Muscle of back (tissue), 13 donors: ENCODE data around the gene ALDH5A1. TPM values are rescaled to one million over a fixed set of nuclear protein-coding genes. Genes with fewer than 3 reads are reported as not detected.

Source experiments
- DNase-seq, 3 donors: peaks; one replicate each; pipeline versions ENCODE4 v3.0.0 to v3.0.0-alpha.2; 2013
- long read RNA-seq, 9 donors: transcript quantifications; one replicate each; lab custom pipeline, GENCODE V29; 2026
- polyA plus RNA-seq, 10 donors: library from polyadenylated mRNA; unstranded; fragments of 120-200 nt; gene quantifications; one replicate each; pipeline ENCODE4 v1.2.1, GENCODE V29; 2013; ENCODE audit not compliant: insufficient read length in 10 of 10

Gene ALDH5A1
- polyA plus RNA-seq = 10 to 100 TPM in 1 of 10 donors, 1 to 10 TPM in 9; 5.8 to 11.0 (median 8.5) TPM
- long read RNA-seq, donor 1, full-length matches to known transcripts = 3 of 3 reads
- long read RNA-seq, donor 1, partial matches to known transcripts = 0 of 3 reads
- long read RNA-seq, donor 1, other reads (novel, unspliced or antisense) = 0 of 3 reads
- long read RNA-seq, donor 2, full-length matches to known transcripts = 2 of 2 reads
- long read RNA-seq, donor 2, partial matches to known transcripts = 0 of 2 reads
- long read RNA-seq, donor 2, other reads (novel, unspliced or antisense) = 0 of 2 reads
- long read RNA-seq, donor 3 = 0 reads
- long read RNA-seq, donor 4, full-length matches to known transcripts = 2 of 2 reads
- long read RNA-seq, donor 4, partial matches to known transcripts = 0 of 2 reads
- long read RNA-seq, donor 4, other reads (novel, unspliced or antisense) = 0 of 2 reads
- long read RNA-seq, donor 5, full-length matches to known transcripts = 2 of 2 reads
- long read RNA-seq, donor 5, partial matches to known transcripts = 0 of 2 reads
- long read RNA-seq, donor 5, other reads (novel, unspliced or antisense) = 0 of 2 reads
- long read RNA-seq, donor 6, full-length matches to known transcripts = 2 of 2 reads
- long read RNA-seq, donor 6, partial matches to known transcripts = 0 of 2 reads
- long read RNA-seq, donor 6, other reads (novel, unspliced or antisense) = 0 of 2 reads
- long read RNA-seq, donor 7, full-length matches to known transcripts = 1 of 1 reads
- long read RNA-seq, donor 7, partial matches to known transcripts = 0 of 1 reads
- long read RNA-seq, donor 7, other reads (novel, unspliced or antisense) = 0 of 1 reads
- long read RNA-seq, donor 8, full-length matches to known transcripts = 4 of 4 reads
- long read RNA-seq, donor 8, partial matches to known transcripts = 0 of 4 reads
- long read RNA-seq, donor 8, other reads (novel, unspliced or antisense) = 0 of 4 reads
- long read RNA-seq, donor 9, full-length matches to known transcripts = 1 of 1 reads
- long read RNA-seq, donor 9, partial matches to known transcripts = 0 of 1 reads
- long read RNA-seq, donor 9, other reads (novel, unspliced or antisense) = 0 of 1 reads

DNA sequence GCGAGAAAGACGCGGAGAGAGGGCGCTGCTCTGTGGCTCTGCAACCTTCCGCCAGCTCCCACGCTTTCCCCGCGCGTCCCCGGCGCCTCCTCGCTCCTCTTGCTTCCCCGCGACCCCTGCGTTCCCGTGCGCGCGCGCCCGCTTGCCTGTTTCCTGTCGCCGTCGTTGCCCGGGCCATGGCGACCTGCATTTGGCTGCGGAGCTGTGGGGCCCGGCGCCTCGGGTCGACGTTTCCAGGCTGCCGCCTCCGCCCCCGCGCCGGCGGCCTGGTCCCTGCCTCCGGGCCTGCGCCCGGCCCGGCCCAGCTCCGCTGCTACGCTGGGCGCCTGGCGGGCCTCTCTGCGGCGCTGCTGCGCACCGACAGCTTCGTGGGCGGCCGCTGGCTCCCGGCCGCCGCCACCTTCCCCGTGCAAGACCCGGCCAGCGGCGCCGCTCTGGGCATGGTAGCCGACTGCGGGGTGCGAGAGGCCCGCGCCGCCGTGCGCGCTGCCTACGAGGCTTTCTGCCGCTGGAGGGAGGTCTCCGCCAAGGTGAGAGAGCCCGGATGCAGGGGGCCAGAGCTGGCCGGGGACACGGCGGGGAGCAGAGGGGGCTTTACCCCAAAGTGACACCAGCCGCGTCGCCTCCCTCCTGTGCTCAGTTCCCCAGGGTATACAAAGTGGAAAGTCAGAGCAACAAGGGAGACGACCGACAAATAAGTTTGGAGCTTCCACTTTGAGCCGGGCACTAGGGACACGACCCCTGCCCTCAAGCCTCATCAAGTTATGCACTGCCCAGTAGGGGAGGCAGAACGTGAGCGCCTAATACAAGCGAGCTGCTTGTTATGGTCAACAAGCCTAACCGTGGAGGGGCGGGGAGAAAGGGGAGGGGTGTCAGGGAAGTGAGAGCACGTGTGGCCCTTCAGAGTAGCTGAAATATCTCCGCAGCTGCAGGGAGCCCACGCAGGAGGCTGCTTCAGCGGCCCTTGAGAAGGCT lies at the start of gene ALDH5A1:
Gene ALDH5A1, plus strand, starts transcription at position 149 of the 975 bp plus-strand sequence. Its CDS starts 28 bp downstream, at position 177.
- peak; percentile 58 to 92 (median 72) for DNase-seq

DNA sequence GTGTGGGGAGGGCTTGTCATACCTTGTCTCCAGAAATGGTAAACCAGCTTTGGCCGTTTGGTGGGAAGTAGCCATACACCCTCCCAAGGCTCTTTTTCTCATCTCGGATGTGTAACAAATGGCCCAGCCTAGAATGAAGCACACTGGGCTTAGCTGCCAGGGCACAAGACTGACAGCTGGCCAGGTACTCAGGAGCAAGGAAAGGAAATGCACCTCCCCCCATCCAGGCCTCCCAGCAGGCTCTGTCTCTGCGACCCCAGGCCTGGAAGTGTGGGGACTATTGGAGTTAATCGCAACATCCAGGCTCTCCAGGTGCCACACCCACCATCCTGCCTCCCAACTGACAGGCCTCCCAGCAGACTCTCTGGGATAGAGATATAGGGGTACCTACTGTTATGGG lies 49.1 kb upstream of the ALDH5A1 start:
- DNase-seq = no peak

DNA sequence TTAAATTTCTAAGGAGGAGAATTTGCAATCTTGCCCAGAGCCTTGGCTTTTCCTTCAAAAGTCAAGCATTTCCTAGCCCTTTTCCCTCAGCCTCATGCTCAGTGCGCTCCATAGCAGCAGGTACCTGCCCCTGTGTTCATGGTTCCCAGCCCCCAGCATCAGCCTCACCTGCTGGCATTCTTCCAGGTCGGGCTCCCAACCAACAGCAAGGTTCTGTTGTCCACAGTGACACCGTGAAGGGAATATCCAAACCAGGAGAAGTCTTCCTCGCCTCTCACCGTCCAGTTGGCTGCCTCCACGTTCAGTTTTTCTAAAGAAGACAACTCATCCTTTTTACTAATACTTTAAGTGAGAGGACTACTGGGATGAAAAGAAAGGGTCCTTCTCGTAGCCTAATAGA lies 48.1 kb upstream of the ALDH5A1 start:
- no peak for DNase-seq

DNA sequence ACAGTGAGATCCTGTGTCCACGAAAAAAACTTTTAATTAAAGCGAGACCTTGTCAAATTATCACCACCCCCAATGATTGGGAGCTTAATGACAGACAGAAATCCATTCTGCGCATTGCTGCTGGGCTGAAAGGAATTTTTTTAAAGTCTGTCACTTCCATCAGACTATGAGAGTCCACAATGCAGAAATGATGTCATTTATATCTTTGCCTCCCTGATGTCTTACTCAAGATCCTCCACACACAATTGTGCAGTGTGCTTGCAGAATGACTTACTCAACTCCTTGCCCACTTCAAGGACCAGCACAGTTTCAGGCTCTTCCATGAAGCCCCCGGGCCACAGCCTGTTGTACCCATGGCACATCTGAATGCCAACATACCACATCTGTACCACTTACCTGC lies 46.4 kb upstream of the ALDH5A1 start:
- no peak for DNase-seq

DNA sequence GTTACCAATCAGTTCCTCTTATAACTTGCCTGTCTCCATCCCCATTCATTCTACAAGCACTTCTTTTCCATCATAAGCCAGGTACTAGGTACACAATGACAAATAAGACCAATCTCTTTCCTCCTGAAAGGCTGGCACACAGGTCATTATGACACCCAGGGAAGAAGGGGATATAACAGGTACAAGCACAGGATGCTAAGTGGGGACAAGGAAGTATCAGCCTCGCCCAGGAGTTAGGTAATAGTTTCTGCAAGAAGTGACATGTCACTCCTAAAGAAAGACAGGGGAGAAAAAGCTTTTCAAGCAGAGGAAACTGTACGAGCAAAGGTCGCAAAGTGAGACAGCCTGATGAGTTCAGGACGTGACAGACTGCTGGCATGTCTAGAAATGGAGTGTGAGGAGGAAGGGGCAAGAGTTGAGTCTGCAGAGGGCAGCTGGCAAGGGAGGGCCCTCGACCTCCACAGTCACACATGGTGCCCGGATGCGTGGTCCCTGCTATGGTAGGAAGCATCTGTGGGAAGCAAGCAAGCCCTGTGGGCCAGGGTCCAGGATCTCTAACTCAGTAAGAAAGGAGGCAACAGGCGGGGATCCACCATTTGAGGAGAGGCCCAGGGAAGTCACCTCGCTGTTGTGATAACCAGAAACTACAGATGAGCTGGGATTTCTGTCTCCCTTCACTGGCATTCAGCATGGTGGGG lies 45.8 kb upstream of the ALDH5A1 start:
- DNase-seq = no peak

DNA sequence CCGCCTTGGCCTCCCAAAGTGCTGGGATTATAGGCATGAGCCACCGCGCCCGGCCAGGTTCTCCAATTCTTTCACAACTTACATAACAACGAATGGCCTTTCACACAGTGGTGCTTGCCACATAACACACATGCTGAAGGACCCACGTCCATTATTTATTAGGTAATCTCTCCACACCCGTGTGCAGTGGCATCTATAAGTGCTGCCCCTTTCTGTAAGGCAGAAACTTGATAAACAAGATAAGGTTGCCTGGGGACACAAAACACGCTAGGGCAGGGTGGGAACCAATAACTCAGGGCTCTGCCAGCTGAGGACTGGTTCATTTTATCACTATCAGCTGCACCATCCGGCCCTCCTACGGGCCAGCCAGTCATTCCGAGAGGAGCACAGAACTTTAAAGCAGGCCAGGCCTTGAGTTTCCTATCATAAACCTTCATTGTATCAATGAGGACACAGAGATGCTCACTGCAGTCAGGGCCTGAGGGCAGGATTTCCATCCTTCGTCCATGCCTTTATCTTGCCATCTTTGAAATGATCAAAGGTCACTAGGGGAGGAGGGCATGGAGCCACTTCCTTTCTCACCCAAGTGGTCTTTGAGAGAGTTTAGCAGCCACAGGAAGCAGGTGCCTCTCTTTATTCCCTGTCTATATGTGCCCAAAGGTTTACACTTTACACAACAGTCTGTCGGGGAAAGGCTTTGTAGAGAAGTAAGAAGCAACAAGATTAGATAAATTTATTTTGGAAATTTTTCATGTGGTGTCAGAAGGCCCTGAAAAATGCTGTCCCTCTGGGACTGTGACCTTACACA lies 43.0 kb upstream of the ALDH5A1 start:
- no peak for DNase-seq

DNA sequence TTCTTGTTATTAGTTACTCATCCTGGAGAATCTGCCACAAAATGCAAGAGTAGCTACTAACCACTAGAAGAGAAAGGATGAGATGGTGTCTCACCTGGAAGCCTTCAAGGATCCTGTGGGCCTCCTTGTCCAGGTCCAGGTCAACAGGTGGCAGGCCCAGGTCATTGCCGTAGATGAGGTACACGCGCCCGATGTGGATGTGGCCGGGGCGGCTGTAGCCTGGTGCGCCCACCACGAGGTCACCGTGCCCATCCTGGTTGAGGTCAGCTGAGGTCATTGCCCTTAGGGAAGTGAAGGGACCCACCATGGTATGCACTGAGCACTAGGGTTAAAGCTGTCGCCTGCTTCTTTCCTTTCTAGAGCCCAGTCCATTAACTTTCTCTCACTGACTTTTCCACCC lies 40.8 kb upstream of the ALDH5A1 start:
- DNase-seq = no peak

DNA sequence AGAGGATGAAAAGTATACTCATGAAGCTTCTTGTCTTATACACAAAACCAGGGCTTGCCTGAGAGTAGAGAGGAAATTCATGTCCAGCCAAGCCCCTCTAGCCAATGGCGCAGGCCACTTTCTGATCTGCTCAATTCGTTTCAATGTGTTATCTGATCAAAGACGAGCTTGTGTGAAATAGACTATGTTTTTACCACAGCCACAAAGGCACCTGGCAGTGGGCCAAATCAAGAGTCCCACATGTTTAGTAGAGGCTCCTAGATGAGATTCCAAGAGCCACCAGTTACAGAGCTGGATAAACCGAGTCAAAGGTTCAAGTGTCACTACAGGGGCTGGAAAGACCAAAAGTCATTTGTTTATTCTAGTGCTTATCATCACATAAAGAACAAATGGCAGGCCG lies 40.3 kb upstream of the ALDH5A1 start:
- no peak for DNase-seq

DNA sequence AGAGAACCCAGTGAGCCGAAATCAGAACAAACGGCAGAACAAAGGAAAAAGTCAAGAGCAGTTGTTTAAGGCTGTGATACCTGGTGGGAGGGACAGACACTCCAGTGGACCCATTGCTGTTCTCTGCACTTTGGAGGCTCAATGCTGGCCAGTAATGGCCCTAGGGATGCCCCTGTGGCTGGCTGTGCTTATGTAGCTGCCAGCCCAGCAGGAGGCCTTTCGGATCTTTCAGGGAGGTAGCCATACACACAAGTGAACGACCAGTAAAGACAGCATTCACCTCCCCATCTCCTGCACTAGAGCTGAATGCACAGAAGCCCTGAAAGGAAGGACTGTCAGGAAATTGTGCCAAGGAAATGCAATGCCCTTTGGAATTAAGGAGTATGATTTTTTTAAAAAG lies 39.7 kb upstream of the ALDH5A1 start:
- DNase-seq = no peak

DNA sequence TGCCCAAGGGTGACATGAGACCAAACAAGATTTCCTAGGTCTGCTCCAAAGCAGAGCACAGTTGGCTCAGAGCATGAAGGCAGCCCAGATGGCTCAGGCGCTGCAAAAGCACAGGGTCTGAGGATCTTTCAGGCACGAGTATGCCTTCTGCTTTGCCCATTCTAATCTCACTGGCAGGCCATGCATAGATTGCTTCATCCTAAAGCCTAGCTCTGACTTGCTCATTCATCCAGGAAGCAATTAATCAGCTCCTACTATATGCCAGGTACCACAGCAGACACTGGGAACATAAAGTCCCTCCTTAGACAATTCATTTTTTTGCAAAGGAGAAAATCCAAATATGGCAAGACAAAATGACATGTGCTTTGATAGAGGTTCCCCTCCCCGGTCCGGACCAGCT lies 36.6 kb upstream of the ALDH5A1 start:
- no peak for DNase-seq

DNA sequence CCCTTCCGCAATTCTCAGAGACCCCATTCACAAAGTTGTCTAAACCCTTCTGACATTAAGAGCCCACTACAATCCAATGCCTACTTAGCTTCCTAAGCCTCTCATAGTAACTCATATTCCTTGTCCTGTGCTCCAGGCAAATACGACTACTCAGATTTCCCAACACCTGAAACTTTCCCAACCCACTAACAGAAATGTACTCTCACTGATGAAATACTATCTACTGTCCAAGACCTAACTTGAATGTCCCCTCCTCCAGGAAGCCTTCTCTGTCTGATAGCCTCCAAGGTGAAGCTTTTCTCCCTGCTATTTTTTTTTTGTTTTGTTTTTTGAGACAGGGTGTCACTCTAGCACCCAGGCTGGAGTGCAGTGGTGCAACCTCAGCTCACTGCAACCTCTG lies 35.8 kb upstream of the ALDH5A1 start:
- DNase-seq = no peak

DNA sequence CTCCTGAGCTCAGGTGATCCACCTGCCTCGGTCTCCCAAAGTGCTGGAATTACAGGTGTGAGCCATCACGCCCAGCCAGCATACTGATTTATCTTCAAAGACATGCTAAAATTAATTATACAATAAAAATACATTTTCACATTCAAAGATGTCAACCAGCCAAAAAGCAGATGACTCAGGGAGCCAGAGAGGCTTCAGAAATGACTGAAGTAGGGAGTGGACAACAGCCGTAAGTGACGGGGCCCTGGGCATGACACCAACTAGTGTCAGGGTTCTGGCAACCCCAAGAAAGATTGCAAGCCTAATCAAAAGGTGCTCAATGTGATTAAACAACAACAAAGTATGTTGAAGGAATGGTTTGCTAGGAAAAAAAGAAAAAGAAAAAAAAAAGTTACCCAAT lies 33.8 kb upstream of the ALDH5A1 start:
- no peak for DNase-seq

DNA sequence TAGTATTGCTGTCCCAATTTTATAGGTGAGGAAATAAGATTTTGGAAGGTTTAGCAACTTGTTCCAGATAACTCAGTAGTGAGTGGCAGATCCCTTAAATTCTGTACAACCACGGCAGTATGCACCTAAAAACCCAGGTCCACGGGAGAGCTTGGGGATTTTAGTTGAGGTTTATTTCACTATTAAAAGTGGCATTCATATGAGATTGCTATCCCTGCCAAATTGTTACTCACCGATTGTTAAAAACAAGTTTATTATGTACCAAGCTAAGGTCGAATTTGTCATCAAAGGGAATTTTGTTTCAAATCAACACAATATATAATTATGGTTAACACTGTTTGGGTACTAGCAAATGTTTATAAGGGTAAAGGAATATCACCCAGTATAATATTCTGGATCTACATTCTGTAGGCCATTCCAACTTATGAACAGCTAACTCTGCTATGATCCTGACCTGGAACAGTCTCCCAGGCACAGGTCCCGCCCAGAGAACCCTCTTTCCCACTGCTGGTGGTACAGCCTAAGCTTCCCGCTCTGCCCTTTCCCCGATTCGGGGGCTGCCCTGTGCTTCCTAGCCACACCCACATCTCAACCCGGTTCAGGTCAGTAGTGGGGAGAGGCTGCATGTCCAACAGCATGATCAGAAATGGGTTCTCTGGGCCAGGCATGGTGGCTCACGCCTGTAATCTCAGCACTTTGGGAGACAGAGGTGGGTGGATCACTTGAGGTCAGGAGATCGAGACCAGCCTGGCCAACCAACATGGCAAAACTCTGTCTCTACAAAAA lies 30.3 kb upstream of the ALDH5A1 start:
- no peak for DNase-seq

DNA sequence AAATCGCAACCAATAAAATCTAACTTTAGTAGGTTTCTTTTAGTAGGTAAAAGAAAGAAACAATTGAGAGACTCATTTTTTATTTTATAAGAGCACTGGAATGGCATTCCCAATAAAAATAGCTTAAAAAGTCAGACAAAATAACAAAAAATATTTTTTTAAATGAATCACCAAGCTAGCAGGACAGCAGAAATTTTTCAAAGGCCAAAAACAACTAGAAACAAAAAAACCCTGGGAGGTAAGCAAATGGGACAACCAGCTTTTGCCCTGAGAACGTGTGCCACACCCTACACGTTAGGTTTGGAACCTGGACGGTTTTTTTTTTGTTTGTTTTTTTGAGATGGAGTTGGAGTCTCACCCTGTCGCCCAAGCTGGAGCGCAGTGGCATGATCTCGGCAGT lies 25.0 kb upstream of the ALDH5A1 start:
- no peak for DNase-seq

DNA sequence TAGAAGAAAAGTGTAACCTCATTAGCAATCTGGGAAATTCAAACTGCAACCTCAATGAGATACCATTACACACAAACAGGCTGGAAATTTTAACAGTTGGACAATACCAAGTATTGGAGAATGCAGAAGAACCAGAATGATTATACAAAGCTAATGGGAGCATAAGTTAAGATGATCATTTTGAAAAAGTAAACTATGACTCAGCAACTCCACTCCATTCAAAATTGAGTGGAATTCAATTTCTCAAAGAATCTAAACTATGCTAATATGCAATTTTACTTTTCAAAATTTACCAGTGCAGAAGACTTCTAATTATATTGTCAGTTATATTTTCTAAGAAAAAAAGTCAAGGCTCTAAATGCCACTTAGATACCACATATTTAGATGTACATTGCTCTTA lies 22.6 kb upstream of the ALDH5A1 start:
- no peak for DNase-seq

DNA sequence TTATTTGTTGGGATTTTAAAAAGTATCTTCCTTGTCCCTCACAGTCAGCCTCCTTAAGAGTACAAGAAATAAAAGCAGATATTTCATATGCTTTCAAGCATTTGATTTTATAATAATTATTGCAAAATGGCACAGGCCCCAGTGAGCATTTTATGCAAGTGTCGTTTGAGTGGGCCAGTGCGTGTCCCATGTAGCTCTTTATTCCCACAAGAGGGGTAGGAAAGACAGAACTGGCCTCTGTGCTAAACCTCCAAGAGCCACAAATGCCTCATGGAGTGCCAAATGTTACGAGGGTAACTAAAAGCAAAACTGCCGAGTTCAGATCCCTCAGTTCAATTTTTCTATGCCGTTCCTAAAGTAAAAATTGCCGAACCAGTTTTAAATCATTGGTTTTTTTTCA lies 18.1 kb upstream of the ALDH5A1 start:
- DNase-seq = no peak

DNA sequence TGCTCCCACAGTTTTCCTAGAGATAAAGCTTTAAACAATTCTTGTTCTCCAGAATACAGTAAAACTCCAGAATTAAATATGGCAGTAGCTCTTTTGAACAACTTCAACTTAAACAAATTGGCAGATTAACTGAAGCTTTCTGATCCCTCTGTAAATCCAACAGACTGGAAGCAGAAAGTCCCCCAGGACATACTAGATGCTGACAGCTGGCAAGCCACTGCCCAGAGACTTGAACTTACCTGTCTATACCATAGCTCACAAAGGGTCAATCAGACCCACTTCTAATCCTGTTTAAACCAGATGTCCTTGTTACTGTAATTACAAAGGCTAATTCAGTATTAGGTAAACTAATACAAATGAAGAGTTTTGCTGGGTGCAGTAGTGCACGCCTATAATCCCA lies 17.7 kb upstream of the ALDH5A1 start:
- no peak for DNase-seq

DNA sequence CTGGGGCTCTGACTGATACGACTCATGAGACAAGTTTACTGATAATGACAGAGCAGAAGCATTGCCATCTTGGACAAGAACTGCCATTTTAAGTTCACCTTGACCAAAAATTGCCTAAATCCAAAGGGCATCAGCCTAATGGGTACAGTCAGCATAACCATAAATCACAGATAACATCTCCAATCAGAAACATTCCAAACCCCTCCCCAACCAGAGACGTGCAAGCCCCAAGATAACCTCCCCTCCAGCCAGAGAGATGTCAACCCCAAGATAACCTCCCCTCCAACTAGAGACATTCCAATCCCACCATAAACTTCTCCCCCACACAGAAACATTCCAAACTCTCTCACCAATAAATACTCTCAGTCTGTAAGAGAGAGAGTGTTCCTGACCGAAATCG lies 15.9 kb upstream of the ALDH5A1 start:
- no peak for DNase-seq

DNA sequence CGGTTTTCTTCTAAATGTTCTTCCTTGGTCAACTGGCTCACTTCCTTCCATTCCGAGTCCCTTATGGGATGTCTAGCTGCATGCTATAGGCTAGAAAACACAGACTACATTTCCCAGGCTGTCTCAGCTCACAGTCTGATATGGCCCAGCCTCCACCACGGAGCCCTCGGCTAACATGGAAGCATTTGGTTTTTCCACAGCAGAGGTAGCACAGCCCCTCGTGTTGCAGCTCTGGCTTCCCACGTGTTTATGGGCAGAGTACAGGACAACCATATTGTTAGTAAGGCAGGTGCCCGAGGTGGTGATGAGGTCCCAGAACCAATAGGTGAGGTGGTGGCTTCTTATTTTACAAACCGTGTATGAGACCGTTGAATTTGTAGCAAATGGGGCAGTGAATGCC lies 14.1 kb upstream of the ALDH5A1 start:
- no peak for DNase-seq
